Esophagus muscularis mucosa (tissue), 4 donors: ENCODE data around the gene NDFIP1. TPM values are rescaled to one million over a fixed set of nuclear protein-coding genes. Genes with fewer than 3 reads are reported as not detected.

Experiments
- DNase-seq: peaks from one replicate; pipeline ENCODE4 v3.0.0-alpha.2; 2017; ENCODE audit errors: extremely low spot score
- H3K27ac ChIP-seq, 4 donors: fragments of 200-600 bp; sonication (generic); replicated peaks in 1 of 4; 1 replicate in 3 of 4; 2 replicates in 1 of 4; pipeline ENCODE4 v1.5.1; 2016 to 2019; ENCODE audit warnings: mild to moderate bottlenecking in 1 of 4
- H3K27me3 ChIP-seq, 4 donors: fragments of 200-600 bp; sonication (generic); one replicate each; pipeline versions ENCODE4 v1.5.1 to v1.6.0; 2016 to 2019
- H3K36me3 ChIP-seq, 4 donors: fragments of 200-600 bp; sonication (generic); one replicate each; pipeline ENCODE4 v1.5.1; 2016 to 2019
- H3K4me1 ChIP-seq, 4 donors: fragments of 200-600 bp; sonication (generic); one replicate each; pipeline ENCODE4 v1.5.1; 2016 to 2019
- H3K4me3 ChIP-seq, 4 donors: fragments of 200-600 bp; sonication (generic); 1 replicate in 2 of 4; 2 replicates in 2 of 4; pipeline ENCODE4 v1.5.1; 2016 to 2019; ENCODE audit warnings: mild to moderate bottlenecking in 4 of 4, moderate library complexity in 1 of 4
- H3K9me3 ChIP-seq, 4 donors: fragments of 200-600 bp; sonication (generic); 1 replicate in 3 of 4; 2 replicates in 1 of 4; pipeline ENCODE4 v1.5.1; 2016 to 2019
- EP300 ChIP-seq: sonication (generic); formaldehyde crosslinking; IDR thresholded peaks from one replicate; pipeline ENCODE4 v1.6.1; 2017; ENCODE audit warnings: antibody characterized with exemption
- POLR2A ChIP-seq: fragments of 450-650 bp; IDR thresholded peaks from one replicate; pipeline ENCODE4 v1.6.1; 2017; ENCODE audit warnings: antibody characterized with exemption, moderate library complexity, mild to moderate bottlenecking, low read depth
- POLR2AphosphoS5 ChIP-seq, 2 donors: sonication (generic); formaldehyde crosslinking; IDR thresholded peaks; one replicate each; pipeline ENCODE4 v1.6.1; 2017; ENCODE audit warnings: antibody characterized with exemption in 2 of 2
- WGBS: methylation state at CpG from one replicate; pipeline ENCODE4 v1.1.5; 2018; 5-methylcytosine and 5-hydroxymethylcytosine counted together
- intact Hi-C: fragments of 100-400 bp; cut with DNase I; formaldehyde crosslinking; loops from one replicate; pipeline ENCODE4 v1.15.1; 2023
- total RNA-seq, 4 donors: library from RNA; depleted of rRNA; stranded (reverse); fragments of >200 nt; gene quantifications; one replicate each; pipeline versions ENCODE4 v1.1.0 to v1.2.1, GENCODE V29; 2016
- TF ChIP-seq, protein P1 (sequence below), 3 experiments: fragments of 200-600 bp in 2 of 3; fragments of 450-650 bp in 1 of 3; sonication (generic) in 2 of 3; IDR thresholded peaks; one replicate each; pipeline ENCODE4 v1.5.1; 2017 to 2019; ENCODE audit warnings: antibody characterized with exemption in 3 of 3, mild to moderate bottlenecking in 2 of 3, moderate library complexity in 1 of 3

Gene NDFIP1
- total RNA-seq, 4 donors from 2014 or later: 57.8 to 169 (median 101) TPM

DNA sequence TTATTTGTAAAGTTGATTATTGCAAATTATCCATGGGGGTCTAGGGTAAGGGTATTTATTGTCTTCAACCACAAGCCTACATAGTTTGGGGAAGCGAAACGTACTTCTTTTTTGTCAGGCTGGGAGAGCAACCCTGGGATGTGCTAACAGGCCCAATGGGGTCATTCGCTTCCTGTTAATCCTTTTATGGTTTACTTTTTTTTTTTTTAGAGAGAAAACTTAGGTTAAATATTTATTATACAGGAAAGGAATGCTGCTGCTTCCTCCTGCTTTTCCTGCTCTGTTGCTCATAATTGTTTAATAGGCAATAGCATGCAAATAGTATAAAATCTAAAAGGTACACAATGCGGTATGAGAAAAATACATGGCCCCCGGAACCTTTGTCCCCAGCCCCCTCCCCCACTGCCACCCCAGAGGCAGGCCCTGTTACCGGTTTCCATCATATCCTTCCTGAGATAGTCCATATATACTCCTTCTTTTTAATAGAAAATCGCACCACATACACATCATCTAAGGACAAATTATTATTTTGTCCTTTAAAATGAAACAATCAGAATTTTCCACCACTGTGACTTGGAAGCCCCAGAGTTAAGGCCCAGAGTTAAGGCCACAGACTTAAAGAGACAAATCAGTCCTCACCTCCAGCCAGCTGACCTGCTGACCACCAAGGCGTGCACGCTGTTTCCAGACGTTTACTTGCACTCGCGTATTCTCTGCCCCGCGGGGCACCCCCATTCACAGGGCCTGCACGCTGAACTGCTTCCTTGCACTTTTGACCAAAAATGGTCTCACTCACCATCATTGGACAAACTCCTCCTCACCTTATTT lies 83.9 kb downstream of the NDFIP1 start:
- Histone ChIP-seq H3K4me1 (peaks cover 0 to 14% (median 3%) of the 10 kb centered on the region in 4 donors), H3K4me3 (peak overlapping the region in 3 of 4 donors; percentile 34 to 49 (median 38)), H3K27ac (peak overlapping the region; percentile 52 to 71 (median 60)), H3K27me3 (no peaks in the 10 kb centered on the region), H3K36me3 (no peaks in the 10 kb centered on the region), H3K9me3 (no peaks in the 10 kb centered on the region)
- 73% methylated on average over 15 of the region's 15 CpGs for WGBS
- intact Hi-C loops: no loop called here
- DNase-seq: no peak
- TF ChIP-seq POLR2A (no peak), EP300 (peak; percentile 26), POLR2AphosphoS5 (IDR thresholded peaks at IDR 0.05) (peak; percentile 46 to 63)
- TF ChIP-seq, protein P1, sequence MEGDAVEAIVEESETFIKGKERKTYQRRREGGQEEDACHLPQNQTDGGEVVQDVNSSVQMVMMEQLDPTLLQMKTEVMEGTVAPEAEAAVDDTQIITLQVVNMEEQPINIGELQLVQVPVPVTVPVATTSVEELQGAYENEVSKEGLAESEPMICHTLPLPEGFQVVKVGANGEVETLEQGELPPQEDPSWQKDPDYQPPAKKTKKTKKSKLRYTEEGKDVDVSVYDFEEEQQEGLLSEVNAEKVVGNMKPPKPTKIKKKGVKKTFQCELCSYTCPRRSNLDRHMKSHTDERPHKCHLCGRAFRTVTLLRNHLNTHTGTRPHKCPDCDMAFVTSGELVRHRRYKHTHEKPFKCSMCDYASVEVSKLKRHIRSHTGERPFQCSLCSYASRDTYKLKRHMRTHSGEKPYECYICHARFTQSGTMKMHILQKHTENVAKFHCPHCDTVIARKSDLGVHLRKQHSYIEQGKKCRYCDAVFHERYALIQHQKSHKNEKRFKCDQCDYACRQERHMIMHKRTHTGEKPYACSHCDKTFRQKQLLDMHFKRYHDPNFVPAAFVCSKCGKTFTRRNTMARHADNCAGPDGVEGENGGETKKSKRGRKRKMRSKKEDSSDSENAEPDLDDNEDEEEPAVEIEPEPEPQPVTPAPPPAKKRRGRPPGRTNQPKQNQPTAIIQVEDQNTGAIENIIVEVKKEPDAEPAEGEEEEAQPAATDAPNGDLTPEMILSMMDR (IDR thresholded peaks at IDR 0.05): no peak

DNA sequence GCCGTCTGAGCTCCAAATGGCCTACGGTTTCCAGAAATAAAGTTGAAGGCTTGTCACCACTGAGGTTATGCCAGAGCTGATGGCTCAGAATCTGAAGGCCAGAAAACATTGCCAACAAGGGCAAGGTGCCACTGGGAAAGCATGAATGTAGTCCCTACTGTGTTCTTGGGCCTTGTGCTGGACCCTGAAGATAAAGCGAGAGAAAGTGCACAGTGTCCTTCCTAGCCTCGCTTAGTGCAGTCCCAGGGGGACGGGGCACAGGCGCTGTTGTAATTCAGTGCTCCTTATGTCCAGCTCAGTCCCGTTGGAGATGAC lies 84.5 kb downstream of the NDFIP1 start:
- H3K4me1 ChIP-seq: peaks cover 0 to 11% (median 3%) of the 10 kb centered on the region in 4 donors

DNA sequence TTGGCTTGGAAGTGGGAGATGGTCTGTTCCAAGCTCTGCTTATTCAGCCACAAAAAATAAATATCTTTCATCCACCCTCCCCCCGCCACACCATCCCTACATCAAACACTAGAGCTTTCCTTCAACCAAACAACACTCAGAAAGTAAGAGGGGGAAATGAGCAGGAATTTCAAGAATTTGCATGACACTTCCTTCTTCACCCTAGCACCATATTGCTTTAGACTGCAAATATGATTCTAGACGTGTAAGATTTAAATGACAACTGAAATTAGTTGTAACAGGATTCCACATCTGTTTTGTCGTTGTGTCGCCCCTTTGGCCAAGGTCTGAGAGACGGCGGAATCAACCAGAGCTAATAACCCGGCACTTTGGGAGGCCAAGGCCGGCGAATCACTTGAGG lies 88.5 kb downstream of the NDFIP1 start:
- intact Hi-C loops: no loop called here
- no peak for TF ChIP-seq EP300
- no peak for TF ChIP-seq POLR2AphosphoS5 (IDR thresholded peaks at IDR 0.05)
- TF ChIP-seq POLR2A: no peak
- TF ChIP-seq, protein P1 (IDR thresholded peaks at IDR 0.05): no peak
- WGBS: 89% methylated on average over 9 of the region's 9 CpGs
- DNase-seq: no peak
- Histone ChIP-seq H3K27ac (no peak overlapping the region), H3K4me1 (peaks cover 0 to 7% (median 3%) of the 10 kb centered on the region in 4 donors), H3K27me3 (no peaks in the 10 kb centered on the region), H3K4me3 (no peak overlapping the region), H3K9me3 (no peaks in the 10 kb centered on the region), H3K36me3 (no peaks in the 10 kb centered on the region)

More for the DNA sequence above, 84.5 kb downstream of the NDFIP1 start:
- H3K4me3 ChIP-seq: peak overlapping the region in 2 of 4 donors; percentile 38 to 49
- DNase-seq: no peak
- intact Hi-C loops: no loop called here
- no peaks in the 10 kb centered on the region for H3K27me3 ChIP-seq
- WGBS: 80% methylated on average over 7 of the region's 7 CpGs
- H3K27ac ChIP-seq: peak overlapping the region; percentile 52 to 71 (median 60)
- TF ChIP-seq EP300 (no peak), POLR2A (no peak), POLR2AphosphoS5 (IDR thresholded peaks at IDR 0.05) (peak in 1 of 2 donors; percentile 3)
- TF ChIP-seq, protein P1 (IDR thresholded peaks at IDR 0.05): no peak
- no peaks in the 10 kb centered on the region for H3K36me3 ChIP-seq
- no peaks in the 10 kb centered on the region for H3K9me3 ChIP-seq

DNA sequence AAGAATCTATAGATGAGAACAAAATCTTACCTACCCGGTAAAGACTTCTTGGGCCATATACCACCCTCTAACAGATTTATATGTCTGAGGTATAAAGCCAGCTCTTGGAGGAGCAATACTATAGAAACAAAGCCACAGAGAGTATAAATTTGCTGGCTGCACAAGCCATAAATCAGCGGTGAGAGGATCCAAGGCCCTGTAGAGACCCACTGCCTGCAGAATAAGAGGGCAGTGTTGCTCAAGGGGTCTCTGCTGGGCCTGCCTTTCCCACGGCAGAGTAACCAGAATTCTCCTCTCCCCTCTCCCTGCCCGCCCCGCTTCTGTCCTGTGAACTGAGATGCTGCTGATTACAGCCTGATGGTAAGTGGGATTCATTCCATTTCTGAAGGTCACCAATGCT lies 89.2 kb downstream of the NDFIP1 start:
- H3K27ac ChIP-seq: no peak overlapping the region
- intact Hi-C loops: no loop called here
- peaks cover 0 to 7% (median 2%) of the 10 kb centered on the region in 4 donors for H3K4me1 ChIP-seq
- H3K9me3 ChIP-seq: no peaks in the 10 kb centered on the region
- H3K36me3 ChIP-seq: no peaks in the 10 kb centered on the region
- 98% methylated on average over 5 of the region's 5 CpGs for WGBS
- H3K4me3 ChIP-seq: no peak overlapping the region
- no peaks in the 10 kb centered on the region for H3K27me3 ChIP-seq
- DNase-seq: no peak
- TF ChIP-seq EP300 (no peak), POLR2A (no peak), POLR2AphosphoS5 (IDR thresholded peaks at IDR 0.05) (no peak)
- TF ChIP-seq, protein P1 (IDR thresholded peaks at IDR 0.05): no peak
